Bone marrow (tissue), 2 donors: ENCODE data around the gene RPP14.
A peak's percentile ranks its signal among the peaks of the same experiment; 100 is the strongest.
"Not testable (repeated sequence)": the region's sequence is repeated elsewhere in the genome, so short reads cannot be mapped to it uniquely, and the experiment has no call there.

ENCODE experiments used
- DNase-seq, 2 donors: peaks; one replicate each; lab custom pipeline; 2025; lab: John Stamatoyannopoulos, UW

RPP14 gene

DNA sequence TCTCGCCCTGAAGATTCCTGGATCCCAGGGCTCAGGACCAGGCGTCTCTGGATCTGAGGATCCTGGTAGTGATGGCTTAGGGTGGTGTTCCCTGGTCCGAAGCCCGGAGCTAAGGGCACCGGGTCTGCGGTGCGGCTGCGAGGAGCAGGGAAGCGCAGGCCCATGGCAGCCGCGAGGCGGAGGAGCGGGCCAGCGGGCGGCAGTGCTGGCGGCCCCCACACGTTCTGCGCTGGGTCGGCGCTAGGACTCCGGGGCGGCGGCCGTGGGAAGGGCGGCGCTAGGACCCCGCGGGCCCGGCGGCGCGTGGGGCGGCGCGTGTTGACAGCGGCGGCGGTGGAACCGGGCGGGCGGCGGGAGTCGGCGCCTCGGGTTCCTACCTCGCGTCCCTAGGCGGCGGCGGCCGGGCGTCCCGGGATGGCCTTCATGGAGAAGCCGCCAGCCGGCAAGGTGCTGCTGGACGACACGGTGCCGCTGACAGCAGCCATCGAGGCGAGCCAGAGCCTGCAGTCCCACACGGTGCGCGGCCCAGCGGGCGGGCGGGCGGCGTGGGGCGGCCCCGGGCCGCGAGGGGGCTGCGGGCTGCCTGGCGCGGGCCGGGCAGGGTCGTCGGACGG lies 26.6 kb downstream of the RPP14 start, which contains the start of gene PXK:
Gene PXK, plus strand, starts transcription at position 318 of the 614 bp plus-strand sequence. Its CDS starts 97 bp downstream, at position 415.
- DNase-seq, result peak; percentile 36 to 59

- DNase-seq, result peak in 1 of 2 donors; percentile 12
These were observed 27.4 kb downstream of the RPP14 start for GRCh38 chr3:58333206-58334012.

GRCh38 chr3:58334013-58334321 lies 27.9 kb downstream of the RPP14 start:
- DNase-seq, result no peak

GRCh38 chr3:58334506-58334884 lies 28.4 kb downstream of the RPP14 start:
- no peak for DNase-seq

DNA sequence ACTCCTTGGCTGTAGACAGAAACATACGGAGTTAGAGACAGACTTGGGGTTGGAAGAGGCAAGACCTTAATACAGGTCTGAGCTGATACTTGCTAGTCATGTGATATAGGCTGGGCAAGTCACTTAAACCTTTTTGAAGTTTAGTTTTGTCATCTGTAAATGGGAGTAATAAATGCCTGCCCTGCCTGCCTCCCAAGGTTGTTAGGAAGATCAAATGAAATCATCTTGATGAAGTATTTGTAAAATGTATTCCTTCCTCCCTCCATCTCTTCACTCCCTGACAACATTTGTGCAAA lies 29.6 kb downstream of the RPP14 start:
- DNase-seq, result no peak

GRCh38 chr3:58336135-58336882 lies 30.3 kb downstream of the RPP14 start:
- no peak for DNase-seq

DNA sequence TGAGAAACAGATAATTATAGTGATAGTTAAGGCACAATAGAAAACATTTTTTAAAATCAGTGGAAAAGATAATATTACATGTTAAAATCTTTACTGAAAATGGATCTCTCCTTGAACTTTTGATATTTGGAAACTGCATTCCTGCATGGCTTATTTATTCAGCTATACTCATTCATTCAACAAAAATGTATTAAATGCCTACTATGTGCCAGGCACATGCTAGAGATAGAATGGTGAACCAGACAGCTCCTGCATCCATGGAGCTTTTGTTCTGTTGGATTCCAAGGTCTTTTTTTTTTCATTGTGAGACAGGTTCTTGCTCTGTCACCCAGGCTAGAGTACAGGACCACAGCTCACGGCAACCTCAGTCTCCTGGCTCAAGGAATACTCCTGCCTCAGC lies 31.1 kb downstream of the RPP14 start:
- DNase-seq, result no peak

DNA sequence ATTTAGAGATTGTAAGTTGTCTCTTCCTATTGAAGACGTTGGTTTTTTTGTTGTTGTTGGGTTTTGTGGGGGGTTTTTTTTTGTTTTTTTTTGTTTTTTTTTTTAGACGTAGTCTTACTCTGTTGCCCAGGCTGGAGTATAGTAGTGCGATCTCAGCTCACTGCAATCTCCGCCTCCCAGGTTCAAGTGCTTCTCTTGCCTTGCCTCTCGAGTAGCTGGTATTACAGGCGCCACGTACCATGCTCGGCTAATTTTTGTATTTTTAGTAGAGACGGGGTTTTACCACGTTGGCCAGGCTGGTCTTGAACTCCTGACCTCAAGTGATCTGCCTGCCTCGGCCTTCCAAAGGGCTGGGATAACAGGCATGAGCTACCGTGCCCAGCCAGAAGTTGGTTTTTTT lies 33.1 kb downstream of the RPP14 start:
- DNase-seq, result not testable (repeated sequence)

- DNase-seq, result no peak
These were observed 34.7 kb downstream of the RPP14 start for GRCh38 chr3:58340594-58341244.

GRCh38 chr3:58341376-58341775 lies 35.3 kb downstream of the RPP14 start:
- DNase-seq, result no peak

- DNase-seq, result no peak
These were observed 36.6 kb downstream of the RPP14 start for GRCh38 chr3:58342676-58343075.

GRCh38 chr3:58345457-58345856 lies 39.4 kb downstream of the RPP14 start:
- no peak for DNase-seq

DNA sequence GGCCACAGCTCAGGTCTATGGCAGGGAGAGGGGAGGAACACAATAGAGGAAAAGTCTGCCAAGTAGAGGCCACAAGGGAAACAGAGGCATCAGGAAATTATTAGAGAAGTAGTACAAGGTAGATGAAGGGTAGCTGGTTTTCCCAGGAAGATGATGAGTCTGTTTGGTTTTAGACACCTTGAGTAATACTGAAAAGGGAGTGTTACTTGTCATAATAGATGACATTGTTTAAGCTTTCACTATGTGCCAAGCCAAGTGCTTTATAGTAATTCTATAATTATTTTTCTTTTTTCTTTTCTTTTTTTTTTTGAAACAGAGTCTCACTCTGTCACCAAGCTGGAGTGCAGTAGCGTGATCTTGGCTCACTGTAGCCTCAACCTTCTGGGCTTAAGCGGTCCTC lies 40.3 kb downstream of the RPP14 start:
- no peak for DNase-seq

DNA sequence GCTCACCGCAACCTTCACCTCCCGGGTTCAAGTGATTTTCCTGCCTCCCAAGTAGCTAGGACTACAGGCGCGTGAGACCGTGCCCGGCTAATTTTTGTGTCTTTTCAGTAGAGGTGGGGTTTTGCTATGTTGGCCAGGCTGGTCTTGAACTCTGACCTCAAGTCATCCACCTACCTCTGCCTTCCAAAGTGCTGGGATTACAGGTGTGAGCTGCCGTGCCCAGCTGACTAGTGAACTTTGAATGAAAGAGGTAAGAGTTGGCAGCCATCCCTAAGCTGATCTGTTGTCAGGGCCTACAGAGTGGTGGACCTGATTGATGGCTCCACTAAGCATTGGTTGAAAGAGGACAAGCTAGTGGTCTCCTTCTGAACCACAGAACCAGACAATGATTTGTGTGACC lies 41.9 kb downstream of the RPP14 start:
- no peak for DNase-seq

DNA sequence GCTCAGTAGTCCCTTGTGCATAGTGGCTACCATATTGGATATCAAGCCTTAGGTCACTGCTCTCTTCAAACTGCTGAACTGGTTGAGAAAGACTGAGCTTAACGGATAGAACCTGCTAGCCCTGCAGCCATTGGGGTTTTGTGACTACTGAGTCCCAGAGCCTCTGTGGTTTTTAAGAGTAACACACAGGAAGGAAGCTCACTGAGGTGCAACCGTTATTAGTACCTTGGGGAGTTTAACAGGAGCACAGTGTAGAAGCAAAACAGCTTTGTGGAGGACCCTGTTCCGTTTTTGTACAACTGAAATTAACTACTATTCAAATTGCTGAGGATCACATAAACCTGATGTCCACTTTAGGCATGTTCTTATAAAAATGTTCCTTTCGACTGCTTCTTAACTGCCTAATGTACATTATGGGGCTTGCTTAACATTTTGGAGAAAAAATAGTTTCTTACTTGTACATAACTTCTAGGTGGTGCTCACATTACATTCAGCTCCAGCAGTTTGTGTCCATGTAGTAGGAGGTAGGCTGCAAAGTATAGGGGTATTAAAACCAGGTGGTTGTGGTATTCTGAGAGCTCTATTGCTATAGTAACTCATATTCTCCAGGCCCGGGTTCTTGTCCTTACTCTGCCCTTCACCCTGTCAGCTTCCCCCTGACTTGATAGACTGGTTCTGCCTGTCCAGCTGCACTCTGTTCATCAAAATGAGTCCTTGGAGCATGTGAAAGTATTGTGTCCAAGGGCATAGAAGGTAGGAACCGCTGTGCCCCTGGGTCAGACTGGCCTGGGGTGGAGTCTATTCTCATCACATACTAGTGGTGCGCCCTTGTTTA lies 44.0 kb downstream of the RPP14 start:
- no peak for DNase-seq

DNA sequence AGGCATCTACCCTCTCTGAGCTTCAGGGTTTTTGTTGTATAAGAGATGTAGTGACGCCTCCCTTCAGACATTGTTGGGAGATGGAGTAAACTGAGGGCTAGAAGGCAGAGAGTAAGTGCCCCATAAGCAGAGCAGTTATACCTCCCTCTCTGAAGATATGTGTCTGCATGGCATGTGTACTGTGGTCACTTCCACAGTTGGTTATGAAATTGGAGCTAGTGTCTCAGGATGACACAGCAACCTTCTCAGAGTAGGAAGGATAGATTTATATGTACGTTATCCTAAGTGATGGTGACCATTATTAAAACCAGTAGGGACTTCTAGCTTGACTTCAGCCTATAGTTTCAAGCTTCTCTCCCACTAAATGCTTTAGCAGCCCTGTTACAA lies 44.6 kb downstream of the RPP14 start:
- peak in 1 of 2 donors; percentile 4 for DNase-seq

DNA sequence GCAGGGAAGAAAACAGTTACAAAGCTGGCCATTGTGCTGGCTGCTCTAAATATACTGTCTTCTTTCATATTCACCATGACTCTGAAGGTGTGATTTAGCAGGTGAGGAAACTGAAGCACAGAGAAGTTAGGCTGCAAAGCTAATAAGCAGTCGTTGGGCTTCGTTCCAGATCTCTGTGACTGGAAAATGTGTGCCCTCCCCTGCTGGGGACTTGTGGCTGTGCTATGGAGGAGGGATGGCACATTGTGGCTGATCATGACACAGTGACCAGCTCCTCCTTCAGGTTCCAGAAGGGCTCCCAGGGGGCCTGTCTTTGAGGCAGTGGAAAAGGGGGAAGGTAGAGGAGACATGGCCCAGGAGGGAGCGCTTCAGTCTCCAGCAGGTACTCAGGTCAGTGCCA lies 45.9 kb downstream of the RPP14 start:
- no peak for DNase-seq

GRCh38 chr3:58352626-58353025 lies 46.6 kb downstream of the RPP14 start:
- no peak for DNase-seq

DNA sequence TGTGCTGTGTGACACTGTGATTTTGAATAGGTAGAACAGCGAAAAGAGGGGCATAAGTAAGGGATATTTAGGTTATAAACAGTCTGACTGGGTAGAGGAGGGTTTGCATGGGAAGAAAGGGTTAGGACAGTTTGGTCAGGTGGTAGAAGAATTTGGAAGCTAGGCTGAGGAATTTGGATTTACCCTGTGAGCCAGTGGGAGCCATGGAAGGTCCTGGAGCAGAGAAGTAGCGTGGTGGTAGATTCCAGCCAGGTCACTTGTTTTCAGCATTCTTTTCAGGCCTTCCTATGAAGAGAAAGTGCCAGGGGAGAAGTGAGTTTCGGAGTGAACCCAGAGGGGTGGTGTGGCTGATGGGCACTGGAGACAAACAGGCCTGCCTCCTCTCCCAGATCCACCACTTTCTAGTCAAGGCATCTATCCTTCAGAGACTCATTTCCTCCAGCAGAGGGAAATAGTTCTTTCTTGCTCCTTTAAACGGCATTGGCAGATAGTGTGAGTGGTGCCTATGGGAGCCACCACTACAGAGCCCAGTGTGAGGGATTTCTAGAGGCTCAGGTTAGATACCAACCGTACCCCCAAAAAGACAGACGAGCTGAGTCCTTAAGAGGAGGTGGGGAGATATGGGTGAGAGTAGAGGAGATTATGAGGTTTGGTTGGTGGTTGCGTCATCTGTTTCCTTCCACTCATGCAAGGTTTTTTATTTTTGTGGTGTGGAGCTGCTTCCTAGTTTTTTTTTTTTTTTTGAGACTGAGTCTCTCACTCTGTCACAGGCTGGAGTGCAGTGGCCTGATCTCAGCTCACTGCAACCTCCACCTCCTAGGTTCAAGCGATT lies 47.9 kb downstream of the RPP14 start:
- DNase-seq, result peak in 1 of 2 donors; percentile 93

- no peak for DNase-seq
These were observed 49.1 kb downstream of the RPP14 start for GRCh38 chr3:58355179-58355578.

DNA sequence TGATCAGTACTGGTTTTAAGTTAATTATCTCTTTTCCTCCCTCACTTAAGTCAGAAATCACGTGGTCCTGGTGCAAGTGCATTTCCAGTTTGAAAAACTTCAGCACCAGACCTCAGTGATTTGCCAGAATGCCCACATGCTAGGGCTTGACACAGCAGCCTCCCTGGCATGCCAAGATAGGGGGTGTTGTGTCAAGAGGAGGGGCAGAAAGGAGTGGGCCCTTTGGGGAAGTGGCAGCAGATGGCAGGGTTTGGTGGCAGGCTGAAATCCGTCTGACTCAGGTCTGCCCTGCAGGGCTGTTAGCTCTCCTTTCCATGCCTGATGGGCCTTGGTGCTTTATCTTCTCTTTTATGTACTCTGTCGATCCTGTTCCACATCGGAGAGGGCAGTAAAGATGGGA lies 50.0 kb downstream of the RPP14 start:
- DNase-seq, result peak; percentile 14 to 98
